C4-2B (cell line): ENCODE data around the gene ENTPD6.

Experiments used
- ZFX ChIP-seq: fragments of 450-650 bp; IDR thresholded peaks from 2 replicates; pipeline ENCODE4 v1.6.1; 2017
- TF ChIP-seq, protein P1 (sequence below): fragments of 450-650 bp; conservative IDR thresholded peaks from 2 replicates; pipeline ENCODE4 v1.5.1; 2017; ENCODE audit warnings: mild to moderate bottlenecking

GRCh38 chr20:25223179-25223661 lies 27.7 kb downstream of the ENTPD6 start:
- TF ChIP-seq, protein P1, sequence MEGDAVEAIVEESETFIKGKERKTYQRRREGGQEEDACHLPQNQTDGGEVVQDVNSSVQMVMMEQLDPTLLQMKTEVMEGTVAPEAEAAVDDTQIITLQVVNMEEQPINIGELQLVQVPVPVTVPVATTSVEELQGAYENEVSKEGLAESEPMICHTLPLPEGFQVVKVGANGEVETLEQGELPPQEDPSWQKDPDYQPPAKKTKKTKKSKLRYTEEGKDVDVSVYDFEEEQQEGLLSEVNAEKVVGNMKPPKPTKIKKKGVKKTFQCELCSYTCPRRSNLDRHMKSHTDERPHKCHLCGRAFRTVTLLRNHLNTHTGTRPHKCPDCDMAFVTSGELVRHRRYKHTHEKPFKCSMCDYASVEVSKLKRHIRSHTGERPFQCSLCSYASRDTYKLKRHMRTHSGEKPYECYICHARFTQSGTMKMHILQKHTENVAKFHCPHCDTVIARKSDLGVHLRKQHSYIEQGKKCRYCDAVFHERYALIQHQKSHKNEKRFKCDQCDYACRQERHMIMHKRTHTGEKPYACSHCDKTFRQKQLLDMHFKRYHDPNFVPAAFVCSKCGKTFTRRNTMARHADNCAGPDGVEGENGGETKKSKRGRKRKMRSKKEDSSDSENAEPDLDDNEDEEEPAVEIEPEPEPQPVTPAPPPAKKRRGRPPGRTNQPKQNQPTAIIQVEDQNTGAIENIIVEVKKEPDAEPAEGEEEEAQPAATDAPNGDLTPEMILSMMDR, result no peak
- no peak for TF ChIP-seq ZFX
